T-helper 1 cell treated with Interleukin-12 subunit alpha and Interleukin-12 subunit beta and Interleukin-4 antibody, amounts not matched to agents 30 ng/mL and 1 ng/mL, for 36 hours (primary cell): ENCODE data around the gene RPL13A. TPM values are rescaled to one million over a fixed set of nuclear protein-coding genes. Genes with fewer than 3 reads are reported as not detected.
"Not testable (repeated sequence)": the region's sequence is repeated elsewhere in the genome, so short reads cannot be mapped to it uniquely, and the experiment has no call there.

Source experiments
- intact Hi-C: fragments of 100-400 bp; cut with micrococcal nuclease; formaldehyde crosslinking; loops from one replicate; pipeline ENCODE4 v1.15.1; 2024
- total RNA-seq: library from RNA; stranded (reverse); gene quantifications from 2 replicates; pipeline ENCODE4 v1.2.3, GENCODE V29; 2022

RPL13A gene
- total RNA-seq, 1 donor from 2014 or later, result 2,098 TPM

DNA sequence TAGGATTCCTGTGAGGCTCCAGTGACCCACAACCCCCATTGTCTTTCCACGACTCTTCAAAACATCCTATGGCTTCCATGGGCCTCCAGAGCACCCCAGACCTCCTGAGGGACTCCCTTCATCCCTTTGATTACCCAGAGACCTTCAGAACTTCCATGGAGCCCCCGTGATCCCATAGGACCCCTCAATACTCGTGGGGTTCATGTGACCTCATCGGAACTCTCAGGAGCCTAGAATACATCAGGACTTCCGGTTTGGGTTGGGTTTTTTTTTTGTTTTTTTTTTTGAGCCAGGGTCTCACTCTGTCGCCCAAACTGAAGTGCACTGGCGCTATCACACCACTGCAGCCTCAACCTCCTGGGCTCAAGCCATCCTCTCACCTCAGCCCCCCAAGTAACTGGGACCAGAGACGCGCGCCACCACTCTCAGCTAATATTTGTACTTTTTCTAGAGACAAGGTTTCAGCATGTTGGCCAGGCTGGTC lies 33.6 kb upstream of the RPL13A start:
- intact Hi-C loops, result loop anchor here (1.0 to 5.0 kb wide), 13 partner anchors 16 to 806 kb away; partner anchors contain the start of genes AKT1S1, AP2A1, CA11 and FLT3LG

- intact Hi-C loops, result no loop called here
Observed at GRCh38 chr19:49455773-49456172, 31.6 kb upstream of the RPL13A start.

DNA sequence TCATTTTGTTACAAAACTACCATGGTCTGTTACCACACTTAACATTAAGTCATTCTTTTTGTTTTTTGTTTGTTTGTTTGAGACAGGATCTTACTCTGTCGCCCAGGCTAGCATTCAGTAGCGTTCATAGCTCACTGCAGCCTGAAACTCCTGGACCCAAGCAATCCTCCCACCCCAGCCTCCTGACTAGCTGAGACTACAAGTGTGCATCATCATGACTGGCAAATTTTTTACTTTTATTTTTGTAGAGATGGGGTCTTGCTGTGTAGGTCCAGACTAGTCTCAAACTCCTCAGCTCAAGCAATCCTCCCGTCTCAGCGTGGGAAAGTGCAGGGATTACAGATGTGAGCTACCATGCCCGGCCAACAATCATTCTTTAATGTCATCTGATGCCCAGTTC lies 31.1 kb upstream of the RPL13A start:
- intact Hi-C loops, result no loop called here

DNA sequence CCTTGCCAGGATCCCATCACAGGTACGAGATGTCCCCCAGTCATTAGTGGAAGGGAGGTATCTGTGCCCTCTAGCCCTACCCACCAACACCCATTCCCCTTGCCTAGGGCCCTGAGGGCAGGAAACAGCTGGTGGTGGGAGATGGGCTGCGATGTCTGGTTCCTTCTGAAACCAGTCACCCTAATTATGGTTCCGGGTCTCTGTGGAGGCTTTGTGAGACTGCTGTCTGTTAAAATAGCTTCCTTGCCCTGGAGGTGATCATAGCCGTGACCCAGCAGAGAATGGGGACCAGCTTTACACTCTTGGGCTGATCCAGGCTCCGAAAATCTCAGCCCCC lies 28.9 kb upstream of the RPL13A start:
- intact Hi-C loops, result no loop called here

GRCh38 chr19:49459388-49459787 lies 28.0 kb upstream of the RPL13A start:
- intact Hi-C loops, result no loop called here

GRCh38 chr19:49461130-49461529 lies 26.3 kb upstream of the RPL13A start:
- intact Hi-C loops, result not testable (repeated sequence)

DNA sequence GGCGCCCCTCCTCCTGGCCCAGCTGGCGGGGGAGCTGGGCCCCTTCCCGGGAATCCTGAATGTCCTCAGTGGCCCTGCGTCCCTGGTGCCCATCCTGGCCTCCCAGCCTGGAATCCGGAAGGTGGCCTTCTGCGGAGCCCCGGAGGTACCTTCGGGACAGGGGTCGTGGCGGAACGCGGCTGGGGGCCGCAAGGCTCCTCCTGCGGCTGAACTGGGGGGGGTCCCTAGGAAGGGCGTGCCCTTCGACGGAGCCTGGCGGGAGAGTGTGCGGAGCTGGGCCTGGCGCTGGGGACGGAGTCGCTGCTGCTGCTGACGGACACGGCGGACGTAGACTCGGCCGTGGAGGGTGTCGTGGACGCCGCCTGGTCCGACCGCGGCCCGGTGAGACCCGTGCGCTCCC lies 25.8 kb upstream of the RPL13A start:
- intact Hi-C loops, result no loop called here

DNA sequence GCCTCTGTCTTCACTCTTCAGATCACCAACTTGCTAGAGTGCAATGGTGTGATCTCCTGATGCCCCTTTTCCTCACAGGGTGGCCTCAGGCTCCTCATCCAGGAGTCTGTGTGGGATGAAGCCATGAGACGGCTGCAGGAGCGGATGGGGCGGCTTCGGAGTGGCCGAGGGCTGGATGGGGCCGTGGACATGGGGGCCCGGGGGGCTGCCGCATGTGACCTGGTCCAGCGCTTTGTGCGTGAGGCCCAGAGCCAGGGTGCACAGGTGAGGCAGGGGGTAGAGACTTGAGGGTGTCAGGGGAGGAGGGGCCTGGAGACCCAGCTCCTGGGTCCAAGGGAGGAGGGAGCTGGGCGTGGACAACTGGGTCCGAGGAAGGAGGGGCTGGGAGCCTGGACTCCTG lies 24.9 kb upstream of the RPL13A start:
- intact Hi-C loops, result no loop called here

DNA sequence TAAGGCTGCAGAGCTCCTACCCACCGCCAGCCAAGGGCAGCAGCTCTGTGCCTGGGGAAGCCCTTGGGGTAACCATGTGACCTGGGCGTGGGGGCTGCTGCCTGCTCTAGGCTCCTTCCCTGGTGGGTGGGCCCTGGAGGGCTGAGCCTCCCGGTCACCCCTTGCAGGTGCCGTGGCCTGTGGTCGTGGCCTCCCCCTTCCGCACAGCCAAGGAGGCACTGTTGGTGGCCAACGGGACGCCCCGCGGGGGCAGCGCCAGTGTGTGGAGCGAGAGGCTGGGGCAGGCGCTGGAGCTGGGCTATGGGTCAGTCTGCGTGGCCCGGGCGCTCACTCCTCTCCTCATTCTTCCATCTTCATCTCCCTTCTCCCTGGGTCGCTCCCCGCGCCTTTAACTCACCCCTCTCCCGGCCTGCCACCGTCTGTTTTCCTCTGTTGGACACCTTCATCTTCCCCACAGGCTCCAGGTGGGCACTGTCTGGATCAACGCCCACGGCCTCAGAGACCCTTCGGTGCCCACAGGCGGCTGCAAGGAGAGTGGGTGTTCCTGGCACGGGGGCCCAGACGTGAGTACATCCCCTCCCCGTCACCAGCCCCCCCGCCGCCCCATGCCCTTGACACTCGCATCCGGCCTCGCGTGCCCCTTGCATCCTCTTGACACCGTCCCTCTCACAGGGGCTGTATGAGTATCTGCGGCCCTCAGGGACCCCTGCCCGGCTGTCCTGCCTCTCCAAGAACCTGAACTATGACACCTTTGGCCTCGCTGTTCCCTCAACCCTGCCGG lies 23.3 kb upstream of the RPL13A start:
- intact Hi-C loops, result no loop called here

GRCh38 chr19:49465371-49465770 lies 22.0 kb upstream of the RPL13A start:
- intact Hi-C loops, result no loop called here

DNA sequence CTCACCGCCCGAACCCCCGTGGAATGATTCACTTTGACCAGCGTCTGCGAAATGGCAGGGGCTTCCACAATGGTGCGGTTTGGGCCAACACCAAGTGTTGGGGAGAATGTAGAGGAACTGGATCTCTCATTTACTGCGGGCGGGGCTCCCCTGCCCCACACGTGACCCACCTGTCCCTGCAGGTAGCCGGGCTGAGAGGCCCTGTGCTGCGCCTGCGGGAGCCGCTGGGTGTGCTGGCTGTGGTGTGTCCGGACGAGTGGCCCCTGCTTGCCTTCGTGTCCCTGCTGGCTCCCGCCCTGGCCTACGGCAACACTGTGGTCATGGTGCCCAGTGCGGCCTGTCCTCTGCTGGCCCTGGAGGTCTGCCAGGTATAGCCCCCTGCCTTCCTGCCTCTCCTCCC lies 19.2 kb upstream of the RPL13A start:
- intact Hi-C loops, result no loop called here

GRCh38 chr19:49468746-49469447 lies 18.5 kb upstream of the RPL13A start:
- intact Hi-C loops, result loop anchor here (1.0 kb wide), 5 partner anchors 16 to 243 kb away; partner anchors contain the start of genes ALDH16A1 and RPS11

- intact Hi-C loops, result loop anchor here (1.0 to 5.0 kb wide), 8 partner anchors 17 to 244 kb away; partner anchors contain the start of genes ALDH16A1 and RPS11
Observed at GRCh38 chr19:49469828-49470614, 17.4 kb upstream of the RPL13A start.

- intact Hi-C loops, result loop anchor here (1.0 to 5.0 kb wide), 3 partner anchors 79 to 204 kb away; no protein-coding TSS in a partner anchor
Observed at GRCh38 chr19:49470615-49470978, 16.8 kb upstream of the RPL13A start.

DNA sequence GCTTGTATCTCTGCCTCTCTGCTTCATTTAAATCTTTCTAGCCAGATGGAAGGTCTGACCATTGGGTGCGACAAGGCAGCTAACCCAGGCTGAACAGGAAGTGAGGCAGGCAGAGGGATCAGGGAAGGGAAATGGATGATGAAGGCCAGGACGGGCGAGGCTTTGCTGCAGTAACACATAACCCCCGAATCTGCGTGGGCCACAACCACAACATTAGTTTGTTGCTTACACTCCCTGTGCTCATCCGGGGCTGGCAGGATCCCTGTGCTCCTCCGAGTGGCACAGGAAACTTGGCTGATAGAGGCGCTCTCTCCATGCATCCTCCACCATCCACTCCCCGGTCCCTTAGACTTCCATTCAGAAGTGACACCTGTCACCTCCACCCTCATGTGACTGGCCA lies 14.5 kb upstream of the RPL13A start:
- intact Hi-C loops, result loop anchor here (5.0 kb wide), 1 partner anchor 141 kb away; no protein-coding TSS in a partner anchor

GRCh38 chr19:49473501-49473867 lies 13.9 kb upstream of the RPL13A start:
- intact Hi-C loops, result loop anchor here (5.0 kb wide), 1 partner anchor 141 kb away; no protein-coding TSS in a partner anchor

DNA sequence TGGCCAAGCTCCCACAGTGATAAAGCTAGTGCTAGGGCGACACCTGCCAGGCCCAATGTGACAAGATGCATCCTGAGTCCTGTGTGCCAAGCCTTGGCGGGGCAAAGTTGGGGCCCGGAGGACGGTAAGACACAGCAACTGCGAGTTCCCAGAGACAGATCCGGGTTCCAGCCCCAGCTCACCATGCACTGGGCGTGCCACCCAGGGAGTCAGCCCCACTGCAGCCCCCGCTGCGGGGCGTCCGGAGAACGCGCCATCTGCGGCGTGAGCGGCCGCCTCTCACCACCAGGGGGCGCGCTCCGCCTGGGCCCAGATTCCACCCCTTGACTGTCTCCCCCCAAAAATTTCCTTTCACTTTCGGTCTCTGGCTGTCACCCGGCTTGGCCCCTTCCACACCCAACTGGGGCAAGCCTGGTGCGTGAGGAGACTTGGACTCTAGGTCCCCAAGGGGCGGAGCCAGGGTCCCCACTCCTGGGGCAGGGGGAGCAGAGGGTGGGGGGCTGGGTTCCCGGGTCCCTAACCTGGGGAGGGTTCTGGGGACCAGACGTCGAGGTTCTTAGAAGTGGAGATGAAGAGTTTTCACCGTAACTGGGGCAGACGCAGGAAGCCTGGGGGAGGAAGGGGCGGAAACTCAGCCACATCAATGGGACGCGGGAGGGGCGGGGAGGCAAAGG lies 13.4 kb upstream of the RPL13A start, which contains the start of gene FLT3LG:
Gene FLT3LG (plus strand): TSS at position 348 of the 674 bp plus-strand sequence. CDS start 425 bp downstream, outside the sequence.
- intact Hi-C loops, result loop anchor here (1.0 to 5.0 kb wide), 11 partner anchors 13 to 403 kb away; partner anchors contain the start of genes AKT1S1, ALDH16A1, RPL13A and RPS11

- intact Hi-C loops, result loop anchor here (1.0 to 5.0 kb wide), 11 partner anchors 13 to 403 kb away; partner anchors contain the start of genes AKT1S1, ALDH16A1, RPL13A and RPS11
Observed at GRCh38 chr19:49474542-49474924, 12.9 kb upstream of the RPL13A start.

DNA sequence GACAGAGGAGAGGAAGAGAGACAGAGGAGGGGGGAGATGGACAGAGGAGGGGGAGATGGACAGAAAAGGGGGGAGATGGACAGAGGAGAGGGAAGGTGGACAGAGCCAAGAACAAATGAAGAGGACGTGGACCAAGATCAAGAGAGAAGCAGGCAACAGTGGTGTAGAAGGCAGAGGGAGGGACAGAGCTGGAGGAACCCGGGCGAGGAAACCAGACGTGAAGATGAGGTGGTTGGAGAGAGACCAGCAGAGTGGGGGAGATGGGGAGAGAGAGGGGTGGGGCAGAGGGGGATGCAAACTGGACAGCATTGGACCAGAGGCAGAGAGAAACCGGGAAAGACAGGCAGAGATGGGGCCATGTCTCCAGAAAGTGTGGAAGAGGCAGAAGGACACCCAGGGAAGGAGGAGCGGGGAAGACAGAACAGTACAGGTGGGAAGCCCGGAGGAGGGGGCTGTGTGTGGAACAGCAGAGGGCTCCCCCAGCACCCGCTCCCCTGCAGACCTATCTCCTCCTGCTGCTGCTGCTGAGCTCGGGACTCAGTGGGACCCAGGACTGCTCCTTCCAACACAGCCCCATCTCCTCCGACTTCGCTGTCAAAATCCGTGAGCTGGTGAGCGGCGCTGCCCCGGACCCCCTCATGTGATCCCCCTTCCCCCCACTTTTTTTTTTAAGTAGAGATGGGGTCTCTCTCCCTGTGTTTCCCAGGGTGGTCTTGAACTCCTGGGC lies 12.1 kb upstream of the RPL13A start:
- intact Hi-C loops, result loop anchor here (2.0 kb wide), 1 partner anchor 71 kb away; no protein-coding TSS in a partner anchor
